ENCODE measurements around the gene CCDC148. TPM values are rescaled to one million over a fixed set of nuclear protein-coding genes. Genes with fewer than 3 reads are reported as not detected.

Gene CCDC148
- total RNA-seq, 2 experiments from 2014 or later, result not detected

DNA sequence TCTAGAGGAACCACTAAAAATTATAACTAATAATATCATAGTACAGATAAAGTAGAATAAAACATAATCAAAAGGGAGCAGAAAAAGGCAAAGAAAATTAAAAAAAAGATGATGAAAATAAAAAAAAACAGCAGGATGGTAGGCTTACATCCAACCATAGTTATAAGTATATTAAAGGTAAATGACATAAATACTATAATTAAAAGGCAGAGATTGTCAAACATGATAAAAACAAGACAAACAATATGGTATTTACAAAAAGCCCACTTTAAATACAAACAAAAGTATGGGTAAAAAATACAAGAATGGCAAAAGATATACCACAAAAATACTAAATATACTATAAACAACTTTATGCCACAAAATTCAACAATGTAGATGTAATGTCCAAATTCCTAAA is 24.4 kb downstream of the CCDC148 start:
- DNase-seq, result no peak
- intact Hi-C loops (cut with micrococcal nuclease), result no loop called here
- H3K4me3 Mint-ChIP-seq, result no peak overlapping the region
- H3K36me3 Mint-ChIP-seq (ENCODE audit: low read depth), result peaks cover 2% of the 10 kb centered on the region
- CTCF ChIA-PET, result no interaction called here
- H3K4me1 Mint-ChIP-seq (ENCODE audit: low read depth), result no peaks in the 10 kb centered on the region
- H3K27ac Mint-ChIP-seq, result no peak overlapping the region
- peaks cover 6% of the 10 kb centered on the region for H3K27me3 Mint-ChIP-seq
- peaks cover 15% of the 10 kb centered on the region for H3K9me3 Mint-ChIP-seq
- ATAC-seq, result no peak
- TF ChIP-seq, protein P1, sequence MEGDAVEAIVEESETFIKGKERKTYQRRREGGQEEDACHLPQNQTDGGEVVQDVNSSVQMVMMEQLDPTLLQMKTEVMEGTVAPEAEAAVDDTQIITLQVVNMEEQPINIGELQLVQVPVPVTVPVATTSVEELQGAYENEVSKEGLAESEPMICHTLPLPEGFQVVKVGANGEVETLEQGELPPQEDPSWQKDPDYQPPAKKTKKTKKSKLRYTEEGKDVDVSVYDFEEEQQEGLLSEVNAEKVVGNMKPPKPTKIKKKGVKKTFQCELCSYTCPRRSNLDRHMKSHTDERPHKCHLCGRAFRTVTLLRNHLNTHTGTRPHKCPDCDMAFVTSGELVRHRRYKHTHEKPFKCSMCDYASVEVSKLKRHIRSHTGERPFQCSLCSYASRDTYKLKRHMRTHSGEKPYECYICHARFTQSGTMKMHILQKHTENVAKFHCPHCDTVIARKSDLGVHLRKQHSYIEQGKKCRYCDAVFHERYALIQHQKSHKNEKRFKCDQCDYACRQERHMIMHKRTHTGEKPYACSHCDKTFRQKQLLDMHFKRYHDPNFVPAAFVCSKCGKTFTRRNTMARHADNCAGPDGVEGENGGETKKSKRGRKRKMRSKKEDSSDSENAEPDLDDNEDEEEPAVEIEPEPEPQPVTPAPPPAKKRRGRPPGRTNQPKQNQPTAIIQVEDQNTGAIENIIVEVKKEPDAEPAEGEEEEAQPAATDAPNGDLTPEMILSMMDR (IDR thresholded peaks at IDR 0.05), result no peak
- POLR2A ChIA-PET, result no interaction called here

DNA sequence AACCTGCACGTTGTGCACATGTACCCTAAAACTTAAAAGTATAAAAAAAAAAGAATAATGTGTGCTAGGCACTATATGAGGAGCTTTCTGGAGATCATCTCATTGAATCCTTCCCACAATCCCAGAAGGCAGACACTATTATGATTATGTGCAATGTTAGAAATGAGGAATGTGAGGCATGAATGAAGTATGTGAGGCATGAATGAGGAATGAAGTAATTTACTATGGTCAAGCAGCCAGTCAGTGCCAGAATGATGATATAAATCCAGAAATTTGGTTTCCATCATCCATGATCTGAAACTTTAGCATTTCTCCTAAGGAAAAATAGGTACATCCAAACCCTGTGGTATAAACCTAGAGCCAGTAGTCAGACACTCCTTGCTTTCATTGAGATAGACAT is 42.0 kb downstream of the CCDC148 start:
- TF ChIP-seq, protein P1 (IDR thresholded peaks at IDR 0.05), result no peak
- intact Hi-C loops (cut with micrococcal nuclease), result no loop called here
- Mint-ChIP-seq H3K36me3 (ENCODE audit: low read depth) (no peaks in the 10 kb centered on the region), H3K27me3 (peaks cover 13% of the 10 kb centered on the region), H3K4me1 (ENCODE audit: low read depth) (no peaks in the 10 kb centered on the region), H3K4me3 (no peak overlapping the region), H3K27ac (no peak overlapping the region), H3K9me3 (peaks cover 21% of the 10 kb centered on the region)
- CTCF ChIA-PET, result no interaction called here
- no peak for DNase-seq
- POLR2A ChIA-PET, result no interaction called here
- ATAC-seq, result no peak

- intact Hi-C loops (cut with micrococcal nuclease), result no loop called here
- H3K4me1 Mint-ChIP-seq (ENCODE audit: low read depth), result no peaks in the 10 kb centered on the region
These were observed 43.0 kb downstream of the CCDC148 start for GRCh38 chr2:158413581-158413980.

DNA sequence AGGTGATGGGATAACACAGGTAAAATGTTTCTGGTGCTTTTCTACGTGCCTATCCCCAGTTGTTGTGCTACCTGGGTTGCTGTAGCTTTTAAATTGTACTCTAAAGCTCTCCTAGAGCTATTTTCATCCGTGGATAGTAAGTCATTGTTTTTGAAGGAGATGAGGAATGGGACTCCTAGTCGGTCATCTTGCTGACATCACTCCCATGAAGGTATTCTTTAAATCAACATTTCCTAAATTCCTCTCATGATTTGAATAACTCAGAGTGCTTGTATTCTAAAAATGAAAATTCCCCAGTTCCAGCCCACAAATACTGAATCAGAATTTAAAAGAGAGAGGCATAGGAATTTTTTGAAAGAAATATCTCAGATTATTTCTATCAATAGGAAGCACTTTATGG is 44.3 kb downstream of the CCDC148 start:
- Mint-ChIP-seq H3K4me3 (no peak overlapping the region), H3K27me3 (peaks cover 10% of the 10 kb centered on the region), H3K27ac (no peak overlapping the region), H3K9me3 (peaks cover 21% of the 10 kb centered on the region), H3K36me3 (ENCODE audit: low read depth) (no peaks in the 10 kb centered on the region), H3K4me1 (ENCODE audit: low read depth) (no peaks in the 10 kb centered on the region)
- no peak for ATAC-seq
- CTCF ChIA-PET, result no interaction called here
- intact Hi-C loops (cut with micrococcal nuclease), result no loop called here
- POLR2A ChIA-PET, result no interaction called here
- TF ChIP-seq, protein P1 (IDR thresholded peaks at IDR 0.05), result no peak
- no peak for DNase-seq

More at GRCh38 chr2:158413581-158413980, 43.0 kb downstream of the CCDC148 start:
- H3K27ac Mint-ChIP-seq, result no peak overlapping the region
- H3K9me3 Mint-ChIP-seq, result peaks cover 21% of the 10 kb centered on the region
- no peak for DNase-seq
- CTCF ChIA-PET, result no interaction called here
- no peaks in the 10 kb centered on the region for H3K36me3 Mint-ChIP-seq (ENCODE audit: low read depth)
- TF ChIP-seq, protein P1 (IDR thresholded peaks at IDR 0.05), result no peak
- no peak overlapping the region for H3K4me3 Mint-ChIP-seq
- no peak for ATAC-seq
- POLR2A ChIA-PET, result no interaction called here
- H3K27me3 Mint-ChIP-seq, result peaks cover 12% of the 10 kb centered on the region

DNA sequence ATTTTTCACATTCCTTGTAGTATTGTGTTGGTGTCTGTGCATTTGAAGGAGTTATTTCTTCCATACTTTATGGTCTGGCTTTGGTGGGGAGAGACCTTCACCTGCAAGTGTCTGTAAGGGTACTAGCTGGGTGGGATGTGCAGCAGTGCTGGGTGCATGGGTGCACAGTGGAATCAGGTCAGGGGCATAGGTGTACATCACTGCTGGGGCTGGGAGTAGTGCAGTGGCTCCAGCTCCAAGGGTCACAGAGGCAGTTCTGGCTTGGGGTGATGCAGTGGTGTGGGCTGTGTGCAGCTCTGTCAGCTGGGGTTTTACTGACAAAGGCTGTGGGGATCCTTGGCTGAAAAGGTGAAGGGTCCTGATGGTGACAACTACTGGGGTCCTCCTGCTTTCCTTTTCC is 44.8 kb downstream of the CCDC148 start:
- H3K27me3 Mint-ChIP-seq, result peaks cover 14% of the 10 kb centered on the region
- no peaks in the 10 kb centered on the region for H3K4me1 Mint-ChIP-seq (ENCODE audit: low read depth)
- no peaks in the 10 kb centered on the region for H3K36me3 Mint-ChIP-seq (ENCODE audit: low read depth)
- peaks cover 21% of the 10 kb centered on the region for H3K9me3 Mint-ChIP-seq
- intact Hi-C loops (cut with micrococcal nuclease), result no loop called here
- ATAC-seq (no peak), DNase-seq (no peak)
- TF ChIP-seq, protein P1 (IDR thresholded peaks at IDR 0.05), result no peak
- POLR2A ChIA-PET, result no interaction called here
- CTCF ChIA-PET, result no interaction called here
- no peak overlapping the region for H3K27ac Mint-ChIP-seq
- H3K4me3 Mint-ChIP-seq, result no peak overlapping the region

Data from activated CD8-positive, alpha-beta T cell treated with anti-CD3 and anti-CD28 coated beads for 36 hours (primary cell).